Endothelial cell of umbilical vein (primary cell): Measurements from ENCODE around the gene HOOK2. TPM values are rescaled to one million over a fixed set of nuclear protein-coding genes. Genes with fewer than 3 reads are reported as not detected.

ENCODE experiments used
- BruUV-seq: library from RNA; stranded (reverse); fragments of 400-500 nt; replicated peaks from 2 replicates; lab custom pipeline; 2021; lab: Mats Ljungman, UMichigan
- CTCF ChIA-PET: fragments of 300-600, 350-600 bp; sonication (Branson Sonifier 250); formaldehyde crosslinking; loops from one replicate; lab custom pipeline; 2021; ENCODE audit warnings: antibody characterized with exemption, inconsistent platforms; lab: Charles Lee
- POLR2A ChIA-PET: fragments of 300-600, 350-600 bp; sonication (Branson Sonifier 250); formaldehyde crosslinking; loops from one replicate; lab custom pipeline; 2021; ENCODE audit warnings: antibody characterized with exemption, inconsistent platforms; lab: Charles Lee
- DNase-seq: peaks from one replicate; pipeline ENCODE4 v3.0.0-alpha.2; 2011; ENCODE audit warnings: low read depth, low spot score
- FAIRE-seq: peaks from 2 replicates; lab custom pipeline; 2011; peaks lifted over from hg19 to GRCh38; lab: Jason Lieb, UNC
- H2AFZ ChIP-seq: 2 replicates; pipeline ENCODE4 v1.6.0; 2012; ENCODE audit warnings: low read depth, low read length, control low read depth, inconsistent platforms
- H3K27ac ChIP-seq: 2 replicates; pipeline ENCODE4 v1.5.1; 2011; ENCODE audit warnings: low read depth, mild to moderate bottlenecking, control low read depth, low read length, moderate library complexity; ENCODE audit not compliant: insufficient read depth
- H3K27me3 ChIP-seq, 2 experiments: 2 replicates each; pipeline versions ENCODE4 v1.6.0 to v1.6.1; 2011; ENCODE audit warnings: low read length in 2 of 2, mixed read lengths in 1 of 2; ENCODE audit not compliant: control insufficient read depth in 2 of 2, insufficient read depth in 2 of 2
- H3K36me3 ChIP-seq, 2 experiments: 2 replicates in 1 of 2; 3 replicates in 1 of 2; pipeline ENCODE4 v1.5.1; 2011; ENCODE audit warnings: low read length in 2 of 2, mild to moderate bottlenecking in 1 of 2, moderate library complexity in 1 of 2; ENCODE audit not compliant: control insufficient read depth in 2 of 2, insufficient read depth in 2 of 2; ENCODE audit errors: extremely low read depth in 1 of 2
- H3K4me1 ChIP-seq: 3 replicates; pipeline ENCODE4 v1.5.1; 2011; ENCODE audit warnings: mild to moderate bottlenecking, low read length; ENCODE audit not compliant: control insufficient read depth, insufficient read depth; ENCODE audit errors: extremely low read depth
- H3K4me2 ChIP-seq: 2 replicates; pipeline ENCODE4 v1.6.1; 2011; ENCODE audit warnings: low read length, control low read depth, mixed read lengths; ENCODE audit not compliant: insufficient read depth
- H3K4me3 ChIP-seq, 3 experiments: fragments of 200-600 bp in 1 of 3; sonication (generic), shearing (Covaris generic) in 1 of 3; replicated peaks in 1 of 3; 2 replicates each; pipeline ENCODE4 v1.5.1; 2011 to 2016; ENCODE audit warnings: control low read depth in 3 of 3, low read length in 3 of 3, mild to moderate bottlenecking in 2 of 3, inconsistent platforms in 1 of 3, low read depth in 1 of 3, moderate library complexity in 1 of 3; ENCODE audit not compliant: insufficient read depth in 1 of 3
- H3K79me2 ChIP-seq: 2 replicates; pipeline ENCODE4 v1.6.0; 2012; ENCODE audit warnings: low read length, inconsistent platforms; ENCODE audit not compliant: control insufficient read depth, insufficient read depth
- H3K9ac ChIP-seq: replicated peaks from 2 replicates; pipeline ENCODE3; 2011; ENCODE audit warnings: low read length, control low read depth; ENCODE audit not compliant: insufficient read depth; ENCODE audit errors: extremely low read depth
- H3K9me1 ChIP-seq: replicated peaks from 3 replicates; pipeline ENCODE4 v1.6.0; 2011; ENCODE audit warnings: mild to moderate bottlenecking, low read length; ENCODE audit not compliant: control insufficient read depth, insufficient read depth; ENCODE audit errors: extremely low read depth
- H3K9me3 ChIP-seq: replicated peaks from 2 replicates; pipeline ENCODE4 v1.5.1; 2012; ENCODE audit warnings: low read length, inconsistent platforms; ENCODE audit not compliant: control insufficient read depth, insufficient read depth
- H4K20me1 ChIP-seq: replicated peaks from 2 replicates; pipeline ENCODE3; 2011; ENCODE audit warnings: mild to moderate bottlenecking, low read length; ENCODE audit not compliant: control insufficient read depth, insufficient read depth; ENCODE audit errors: extremely low read depth
- EZH2 ChIP-seq: IDR thresholded peaks from 2 replicates; pipeline ENCODE4 v1.6.1; 2012; ENCODE audit warnings: borderline replicate concordance, low read depth, mild to moderate bottlenecking, moderate library complexity, low read length, inconsistent platforms; ENCODE audit not compliant: severe bottlenecking
- FOS ChIP-seq: IDR thresholded peaks from 2 replicates; pipeline ENCODE4 v1.6.1; 2011; ENCODE audit warnings: mild to moderate bottlenecking, low read length, moderate library complexity, borderline replicate concordance; ENCODE audit not compliant: insufficient read depth
- GATA2 ChIP-seq: IDR thresholded peaks from 2 replicates; pipeline ENCODE4 v1.7.0; 2011; ENCODE audit warnings: low read depth, mild to moderate bottlenecking, moderate library complexity, mixed read lengths, low read length; ENCODE audit not compliant: insufficient read length, insufficient read depth
- JUN ChIP-seq: IDR thresholded peaks from 2 replicates; pipeline ENCODE4 v1.6.1; 2011; ENCODE audit warnings: borderline replicate concordance, low read depth; ENCODE audit not compliant: insufficient read length, insufficient read depth
- MYC ChIP-seq: IDR thresholded peaks from one replicate; pipeline ENCODE4 v1.6.1; 2011; ENCODE audit warnings: mild to moderate bottlenecking, low read depth, low read length
- POLR2A ChIP-seq: IDR thresholded peaks from 2 replicates; pipeline ENCODE4 v1.6.1; 2012; ENCODE audit warnings: low read depth, mild to moderate bottlenecking, control low read depth, low read length
- POLR2AphosphoS5 ChIP-seq: IDR thresholded peaks from 2 replicates; pipeline ENCODE4 v1.6.1; 2012; ENCODE audit warnings: low read depth, mild to moderate bottlenecking, control low read depth, low read length, moderate library complexity; ENCODE audit not compliant: insufficient read depth
- dilution Hi-C: fragments of 300-500 bp; cut with MboI; formaldehyde crosslinking; loops from one replicate; pipeline ENCODE4 v1.15.0; 2019; ENCODE audit warnings: low sequenced_read_pairs; ENCODE audit not compliant: extremely low pct_ligation_motif_present
- intact Hi-C: fragments of 100-400 bp; cut with micrococcal nuclease; formaldehyde crosslinking; loops from one replicate; pipeline ENCODE4 v1.10.0; 2022
- polyA plus RNA-seq, 4 experiments: library from polyadenylated mRNA; depleted of rRNA in 3 of 4; stranded (reverse) in 3 of 4; unstranded in 1 of 4; fragments of >200 nt; gene quantifications; 2 replicates each; pipeline versions ENCODE4 v1.2.1 to v1.2.3, GENCODE V29; 2011 to 2012; ENCODE audit warnings: missing spikeins in 1 of 4
- total RNA-seq: library from RNA; stranded (reverse); gene quantifications from 2 replicates; pipeline ENCODE4 v1.2.3, GENCODE V29; 2021
- TF ChIP-seq, protein P1 (sequence below), 2 donors: IDR thresholded peaks; 1 replicate in 1 of 2; 2 replicates in 1 of 2; pipeline ENCODE4 v1.5.1; 2011; ENCODE audit warnings: low read length in 2 of 2, mild to moderate bottlenecking in 2 of 2, moderate library complexity in 2 of 2, control low read depth in 1 of 2, inconsistent platforms in 1 of 2, low read depth in 1 of 2; ENCODE audit not compliant: insufficient read depth in 1 of 2; ENCODE audit errors: extremely low read depth in 1 of 2
- TF ChIP-seq, protein P2 (sequence below): IDR thresholded peaks from 2 replicates; pipeline ENCODE4 v1.6.1; 2011; ENCODE audit not compliant: insufficient read depth, insufficient read length

HOOK2 gene
- total and polyA plus RNA-seq, 2 donors (not counting 3 experiments of a cell fraction or from before 2014, with no cell fraction given) = 8.0 to 17.3 TPM

DNA sequence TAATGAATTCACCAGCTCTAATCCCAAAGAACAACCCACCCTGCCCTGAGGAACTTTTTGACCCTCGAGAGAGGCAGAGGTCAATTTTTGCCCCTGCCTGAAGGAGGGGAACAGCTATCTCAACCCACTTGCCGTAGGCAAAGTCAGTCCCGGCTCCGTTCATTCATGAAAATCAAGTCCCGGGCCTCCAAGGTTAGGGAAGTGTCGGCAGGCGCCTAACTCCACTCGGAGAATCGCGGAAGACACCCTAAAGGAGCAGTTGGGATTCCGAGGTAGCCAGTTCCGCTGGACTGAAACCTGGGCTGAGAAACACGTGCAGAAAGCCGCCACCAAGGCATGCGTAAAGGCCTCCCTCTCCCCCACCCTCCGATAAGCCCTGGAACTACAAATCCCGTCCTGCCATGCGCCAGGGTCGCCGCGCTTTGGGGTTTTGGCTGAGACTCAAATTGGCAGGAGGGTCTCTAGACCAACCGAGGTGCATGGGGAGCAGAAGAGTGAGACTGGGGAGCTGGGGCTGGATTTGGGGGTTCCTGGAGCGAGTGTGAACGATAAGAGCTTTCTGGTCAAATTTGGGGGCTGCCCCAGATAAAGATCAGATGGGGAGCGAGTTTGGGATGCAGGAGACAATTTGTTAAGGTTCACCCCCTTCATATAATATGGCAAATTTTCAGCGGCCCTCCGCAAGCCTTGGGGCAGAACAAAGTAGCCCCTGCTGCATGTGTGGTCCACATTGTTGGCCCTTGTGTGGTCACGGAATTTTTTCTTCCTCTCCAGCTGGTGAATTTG is 51.5 kb downstream of the HOOK2 start, which contains the start of gene TNPO2:
Gene TNPO2 (minus strand): TSS at position 292 of the 786 bp plus-strand sequence. CDS start 2,955 bp downstream, outside the sequence.
- H3K79me2 ChIP-seq = peaks cover 45% of the 10 kb centered on the region
- peak within 1 kb of the TSS; percentile 62 to 88 (median 62) for H3K4me3 ChIP-seq
- H4K20me1 ChIP-seq = no peaks in the 10 kb centered on the region
- H3K9ac ChIP-seq = peak within 1 kb of the TSS; percentile 78
- no TSS peak for BruUV-seq
- ChIA-PET POLR2A (interaction anchor here (0.6 to 3.2 kb wide), 4 partner anchors 10 to 1799 kb away, joined by 3 to 14 read pairs (median 4); partner anchors contain the start of genes GET3, JUNB and TRIR), CTCF (interaction anchor here (0.9 to 4.5 kb wide), 5 partner anchors 9 to 42 kb away, joined by 3 to 38 read pairs (median 7); no protein-coding TSS in a partner anchor)
- peak within 1 kb of the TSS; percentile 32 for H2AFZ ChIP-seq
- H3K4me2 ChIP-seq = peak within 1 kb of the TSS; percentile 90
- dilution Hi-C loops (no loop called here), intact Hi-C loops (loop anchor here (2.0 to 5.0 kb wide), 2 partner anchors 33 to 373 kb away; no protein-coding TSS in a partner anchor)
- no peaks in the 10 kb centered on the region for H3K9me1 ChIP-seq
- peak within 1 kb of the TSS; percentile 57 for H3K27ac ChIP-seq
- H3K36me3 ChIP-seq = peaks cover 0 to 11% of the 10 kb centered on the region in 2 experiments
- DNase-seq = peak; percentile 65
- peaks cover 10% of the 10 kb centered on the region for H3K4me1 ChIP-seq
- TF ChIP-seq GATA2 (peak; percentile 86), FOS (no peak), POLR2AphosphoS5 (peak; percentile 60), POLR2A (peak; percentile 68), JUN (no peak), EZH2 (no peak), MYC (peak; percentile 98)
- TF ChIP-seq, protein P1, sequence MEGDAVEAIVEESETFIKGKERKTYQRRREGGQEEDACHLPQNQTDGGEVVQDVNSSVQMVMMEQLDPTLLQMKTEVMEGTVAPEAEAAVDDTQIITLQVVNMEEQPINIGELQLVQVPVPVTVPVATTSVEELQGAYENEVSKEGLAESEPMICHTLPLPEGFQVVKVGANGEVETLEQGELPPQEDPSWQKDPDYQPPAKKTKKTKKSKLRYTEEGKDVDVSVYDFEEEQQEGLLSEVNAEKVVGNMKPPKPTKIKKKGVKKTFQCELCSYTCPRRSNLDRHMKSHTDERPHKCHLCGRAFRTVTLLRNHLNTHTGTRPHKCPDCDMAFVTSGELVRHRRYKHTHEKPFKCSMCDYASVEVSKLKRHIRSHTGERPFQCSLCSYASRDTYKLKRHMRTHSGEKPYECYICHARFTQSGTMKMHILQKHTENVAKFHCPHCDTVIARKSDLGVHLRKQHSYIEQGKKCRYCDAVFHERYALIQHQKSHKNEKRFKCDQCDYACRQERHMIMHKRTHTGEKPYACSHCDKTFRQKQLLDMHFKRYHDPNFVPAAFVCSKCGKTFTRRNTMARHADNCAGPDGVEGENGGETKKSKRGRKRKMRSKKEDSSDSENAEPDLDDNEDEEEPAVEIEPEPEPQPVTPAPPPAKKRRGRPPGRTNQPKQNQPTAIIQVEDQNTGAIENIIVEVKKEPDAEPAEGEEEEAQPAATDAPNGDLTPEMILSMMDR (IDR thresholded peaks at IDR 0.05; ENCODE audit: extremely low read depth in 1 of 2, insufficient read depth in 1 of 2, low read depth in 1 of 2, low read length in 2 of 2) = no peak
- TF ChIP-seq, protein P2, sequence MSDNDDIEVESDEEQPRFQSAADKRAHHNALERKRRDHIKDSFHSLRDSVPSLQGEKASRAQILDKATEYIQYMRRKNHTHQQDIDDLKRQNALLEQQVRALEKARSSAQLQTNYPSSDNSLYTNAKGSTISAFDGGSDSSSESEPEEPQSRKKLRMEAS = peak; percentile 90
- no peaks in the 10 kb centered on the region for H3K27me3 ChIP-seq
- H3K9me3 ChIP-seq = no peaks in the 10 kb centered on the region
- FAIRE-seq = peak; percentile 78
